ENCODE measurements around the gene TMEM131L. TPM values are rescaled to one million over a fixed set of nuclear protein-coding genes. Genes with fewer than 3 reads are reported as not detected.

TMEM131L gene
- total and polyA plus RNA-seq, 12 donors = 2.5 to 11.7 (median 4.8) TPM

DNA sequence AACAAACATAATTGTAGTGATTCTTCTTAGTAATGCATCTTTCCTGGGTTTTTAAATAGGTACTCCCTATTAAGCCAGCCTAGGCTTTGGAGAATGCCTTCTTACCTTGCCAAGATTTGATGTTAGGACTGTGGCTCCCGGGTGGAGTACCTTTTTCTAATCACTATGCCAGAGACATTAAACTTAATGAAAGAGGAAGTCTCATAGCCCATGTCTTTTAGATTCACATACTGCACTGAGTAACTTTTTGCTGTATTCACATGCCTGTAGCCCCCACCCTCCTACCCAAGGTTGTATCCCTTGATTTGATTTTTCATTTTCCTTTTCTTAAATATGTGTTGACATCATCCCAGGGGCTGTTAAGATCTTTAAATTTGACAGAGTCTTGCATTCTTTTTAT lies 113.7 kb downstream of the TMEM131L start:
- WGBS, 4 donors = 67 to 76% (median 69%) methylated on average over 1 of the region's 1 CpG
- Histone ChIP-seq H3K4me1 (replicated peaks in 1 of 2) (peaks cover 0 to 7% of the 10 kb centered on the region in 2 donors), H3K27ac (no peak overlapping the region), H3K36me3 (replicated peaks in 1 of 2) (peaks cover 0 to 7% of the 10 kb centered on the region in 2 donors), H3K27me3 (no peaks in the 10 kb centered on the region), H3K4me3 (no peak overlapping the region), H3K9me3 (replicated peaks in 1 of 3) (no peaks in the 10 kb centered on the region)
- no peak for DNase-seq
- TF ChIP-seq, protein P1, sequence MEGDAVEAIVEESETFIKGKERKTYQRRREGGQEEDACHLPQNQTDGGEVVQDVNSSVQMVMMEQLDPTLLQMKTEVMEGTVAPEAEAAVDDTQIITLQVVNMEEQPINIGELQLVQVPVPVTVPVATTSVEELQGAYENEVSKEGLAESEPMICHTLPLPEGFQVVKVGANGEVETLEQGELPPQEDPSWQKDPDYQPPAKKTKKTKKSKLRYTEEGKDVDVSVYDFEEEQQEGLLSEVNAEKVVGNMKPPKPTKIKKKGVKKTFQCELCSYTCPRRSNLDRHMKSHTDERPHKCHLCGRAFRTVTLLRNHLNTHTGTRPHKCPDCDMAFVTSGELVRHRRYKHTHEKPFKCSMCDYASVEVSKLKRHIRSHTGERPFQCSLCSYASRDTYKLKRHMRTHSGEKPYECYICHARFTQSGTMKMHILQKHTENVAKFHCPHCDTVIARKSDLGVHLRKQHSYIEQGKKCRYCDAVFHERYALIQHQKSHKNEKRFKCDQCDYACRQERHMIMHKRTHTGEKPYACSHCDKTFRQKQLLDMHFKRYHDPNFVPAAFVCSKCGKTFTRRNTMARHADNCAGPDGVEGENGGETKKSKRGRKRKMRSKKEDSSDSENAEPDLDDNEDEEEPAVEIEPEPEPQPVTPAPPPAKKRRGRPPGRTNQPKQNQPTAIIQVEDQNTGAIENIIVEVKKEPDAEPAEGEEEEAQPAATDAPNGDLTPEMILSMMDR (IDR thresholded peaks at IDR 0.05) = no peak
- TF ChIP-seq POLR2A (IDR thresholded peaks at IDR 0.05) = no peak
- intact Hi-C loops (cut with DNase I) = loop anchor here in 1 of 2 donors (5.0 kb wide), 2 partner anchors 148 to 238 kb away; partner anchors contain the start of gene MND1

DNA sequence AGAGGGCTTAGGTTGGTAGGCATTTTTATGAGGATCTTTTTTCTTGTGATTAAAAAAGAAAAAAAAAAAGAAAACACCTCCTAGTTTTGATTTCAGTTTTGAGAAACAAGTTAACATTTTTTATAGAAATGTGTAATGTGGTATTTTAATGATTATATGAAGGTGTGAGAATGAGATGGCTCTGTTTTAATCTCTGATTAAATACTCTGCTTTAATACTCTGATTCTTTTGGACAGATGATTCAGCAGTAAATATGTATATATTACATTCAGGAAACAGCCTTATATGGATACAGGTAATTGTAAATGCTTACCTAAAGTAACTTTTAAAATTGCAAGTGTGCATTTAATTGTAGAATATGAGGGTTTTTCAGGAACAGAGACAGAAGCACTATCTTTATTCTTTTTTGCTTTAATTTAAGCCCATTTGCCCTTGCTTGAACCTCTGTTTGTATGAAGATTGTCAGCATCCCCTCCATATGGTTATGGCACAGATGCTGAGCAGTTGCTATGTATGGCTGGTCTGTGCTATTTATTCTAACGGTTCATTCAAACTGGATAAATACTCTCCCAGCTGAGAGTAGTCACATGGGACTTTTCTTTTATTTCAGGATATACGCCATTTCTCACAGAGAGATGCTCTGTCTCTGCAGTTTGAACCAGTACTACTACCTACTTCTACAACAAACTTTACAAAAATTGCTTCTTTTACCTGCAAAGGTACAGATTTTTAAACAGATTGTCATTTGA lies 117.0 kb downstream of the TMEM131L start:
- no peak for DNase-seq
- intact Hi-C loops (cut with DNase I) = no loop called here
- H3K9me3 ChIP-seq (replicated peaks in 1 of 3) = no peaks in the 10 kb centered on the region
- no peak overlapping the region for H3K27ac ChIP-seq
- 75 to 94% (median 84%) methylated on average over 2 of the region's 2 CpGs for WGBS, 4 donors
- H3K27me3 ChIP-seq = no peaks in the 10 kb centered on the region
- peaks cover 0 to 7% of the 10 kb centered on the region in 2 donors for H3K36me3 ChIP-seq (replicated peaks in 1 of 2)
- no peaks in the 10 kb centered on the region for H3K4me1 ChIP-seq (replicated peaks in 1 of 2)
- H3K4me3 ChIP-seq = no peak overlapping the region
- TF ChIP-seq, protein P1 (IDR thresholded peaks at IDR 0.05) = no peak
- no peak for TF ChIP-seq POLR2A (IDR thresholded peaks at IDR 0.05)

DNA sequence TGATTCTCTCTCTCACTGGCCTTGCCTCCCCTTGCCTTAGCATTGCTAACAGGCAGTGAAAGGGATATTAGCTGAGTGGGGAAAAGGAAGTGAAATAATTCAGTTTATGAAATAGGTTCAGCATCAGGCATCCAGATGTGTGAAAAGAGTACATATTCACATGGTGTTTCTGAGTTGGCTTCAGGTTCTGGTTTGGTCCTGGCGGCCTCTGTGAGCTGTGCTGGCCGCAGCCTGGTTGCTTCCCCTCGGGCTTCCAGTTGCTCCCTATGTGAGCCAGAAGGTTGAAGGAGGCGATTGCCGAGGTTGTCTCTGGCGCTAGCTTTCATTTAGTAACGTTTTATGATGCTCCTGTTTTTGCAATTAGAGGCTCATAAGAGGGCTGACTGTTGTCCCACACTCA lies 118.9 kb downstream of the TMEM131L start:
- no peaks in the 10 kb centered on the region for H3K4me1 ChIP-seq (replicated peaks in 1 of 2)
- TF ChIP-seq POLR2A (IDR thresholded peaks at IDR 0.05) = no peak
- TF ChIP-seq, protein P1 (IDR thresholded peaks at IDR 0.05) = no peak
- no peak overlapping the region for H3K27ac ChIP-seq
- intact Hi-C loops (cut with DNase I) = no loop called here
- 72 to 90% (median 87%) methylated on average over 4 to 7 of the region's 7 CpGs for WGBS, 4 donors
- no peaks in the 10 kb centered on the region for H3K27me3 ChIP-seq
- no peak overlapping the region for H3K4me3 ChIP-seq
- H3K36me3 ChIP-seq (replicated peaks in 1 of 2) = peaks cover 0 to 11% of the 10 kb centered on the region in 2 donors
- no peak for DNase-seq
- H3K9me3 ChIP-seq (replicated peaks in 1 of 3) = no peaks in the 10 kb centered on the region

DNA sequence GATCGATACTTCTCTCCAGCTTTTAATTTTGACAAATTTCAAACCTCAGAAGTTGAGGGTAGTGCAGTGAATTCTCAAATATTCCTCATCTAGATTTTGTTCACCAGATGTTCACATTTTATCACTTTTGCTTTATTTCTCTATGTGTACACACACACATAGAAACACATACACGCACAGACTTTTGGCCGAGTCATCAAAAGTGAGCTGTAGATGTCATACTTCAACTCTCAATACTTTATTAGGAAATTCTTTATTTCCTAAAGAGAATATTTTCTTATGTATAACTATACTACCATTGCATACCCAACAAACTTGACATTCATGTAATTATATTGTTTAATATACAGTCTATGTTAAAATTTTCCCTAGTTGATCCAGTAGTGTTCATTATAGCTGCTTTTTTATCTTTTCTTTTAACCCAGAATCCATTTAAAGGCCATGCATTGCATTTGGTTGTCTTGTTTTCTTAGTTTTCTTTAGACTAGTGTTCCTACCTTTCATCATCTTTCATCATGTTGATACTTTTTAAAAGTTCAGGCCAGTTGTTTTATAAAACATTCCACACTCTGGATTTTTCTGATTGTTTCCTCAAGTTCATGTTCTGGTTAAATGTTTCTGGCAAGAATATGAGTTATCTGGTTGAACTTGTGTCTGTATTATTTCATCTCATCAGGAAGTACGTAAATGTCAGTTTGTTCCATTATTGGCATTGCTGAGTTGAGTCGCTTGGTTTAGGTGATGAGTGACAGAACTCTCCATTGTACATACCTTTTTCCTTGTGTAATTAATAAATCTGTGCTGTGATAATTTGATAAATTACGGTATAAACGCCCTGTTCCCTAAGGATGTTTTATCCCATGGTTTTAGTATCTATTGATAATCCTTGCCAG lies 123.8 kb downstream of the TMEM131L start:
- 68 to 94% (median 87%) methylated on average over 7 of the region's 7 CpGs for WGBS, 4 donors
- Histone ChIP-seq H3K4me1 (replicated peaks in 1 of 2) (no peaks in the 10 kb centered on the region), H3K4me3 (no peak overlapping the region), H3K27ac (no peak overlapping the region), H3K36me3 (replicated peaks in 1 of 2) (peaks cover 0 to 8% of the 10 kb centered on the region in 2 donors), H3K27me3 (no peaks in the 10 kb centered on the region), H3K9me3 (replicated peaks in 1 of 3) (no peaks in the 10 kb centered on the region)
- TF ChIP-seq, protein P1 (IDR thresholded peaks at IDR 0.05) = no peak
- no peak for TF ChIP-seq POLR2A (IDR thresholded peaks at IDR 0.05)
- intact Hi-C loops (cut with DNase I) = no loop called here
- DNase-seq = no peak

Measured in adrenal gland (tissue), 12 donors.